Smooth muscle cell (in vitro differentiated cells): ENCODE data around the gene GRID1. TPM values are rescaled to one million over a fixed set of nuclear protein-coding genes. Genes with fewer than 3 reads are reported as not detected.

Experiments
- DNase-seq: peaks from one replicate; lab custom pipeline; 2025; ENCODE audit not compliant: unreplicated experiment; lab: John Stamatoyannopoulos, UW
- H2AFZ ChIP-seq: fragments of 200-600 bp; sonication (generic); 2 replicates; pipeline ENCODE4 v1.6.0; 2016; ENCODE audit warnings: antibody characterized with exemption, low read depth, mild to moderate bottlenecking
- H3F3A ChIP-seq: fragments of 200-600 bp; sonication (generic); 2 replicates; pipeline ENCODE4 v1.6.0; 2017; ENCODE audit warnings: antibody characterized with exemption, low read depth
- H3K27ac ChIP-seq: fragments of 200-600 bp; sonication (generic); 2 replicates; pipeline ENCODE4 v1.5.1; 2016; ENCODE audit warnings: low read depth, mild to moderate bottlenecking
- H3K27me3 ChIP-seq: fragments of 200-600 bp; sonication (generic); 2 replicates; pipeline ENCODE4 v1.6.1; 2016; ENCODE audit warnings: low read depth, mild to moderate bottlenecking
- H3K36me3 ChIP-seq: fragments of 200-600 bp; sonication (generic); 2 replicates; pipeline ENCODE4 v1.5.1; 2016; ENCODE audit warnings: low read depth
- H3K4me1 ChIP-seq: fragments of 200-600 bp; sonication (generic); 2 replicates; pipeline ENCODE4 v1.5.1; 2016; ENCODE audit warnings: low read depth
- H3K4me2 ChIP-seq: fragments of 200-600 bp; sonication (generic); 2 replicates; pipeline ENCODE4 v1.6.0; 2016; ENCODE audit warnings: mild to moderate bottlenecking
- H3K4me3 ChIP-seq: fragments of 200-600 bp; sonication (generic); 2 replicates; pipeline ENCODE4 v1.5.1; 2016; ENCODE audit warnings: mild to moderate bottlenecking
- H3K79me2 ChIP-seq: fragments of 200-600 bp; sonication (generic); 2 replicates; pipeline ENCODE4 v1.6.0; 2016; ENCODE audit warnings: low read depth, mild to moderate bottlenecking
- H3K9ac ChIP-seq: fragments of 200-600 bp; sonication (generic); 2 replicates; pipeline ENCODE4 v1.6.0; 2016; ENCODE audit warnings: low read depth
- H3K9me3 ChIP-seq: fragments of 200-600 bp; sonication (generic); replicated peaks from 2 replicates; pipeline ENCODE4 v1.5.1; 2016; ENCODE audit warnings: low read depth
- H4K20me1 ChIP-seq: fragments of 200-600 bp; sonication (generic); 2 replicates; pipeline ENCODE4 v1.6.0; 2016; ENCODE audit warnings: low read depth
- WGBS: methylation state at CpG from one replicate; pipeline ENCODE4 v1.1.7; 2016; ENCODE audit warnings: low lambda C conversion rate; 5-methylcytosine and 5-hydroxymethylcytosine counted together
- polyA plus RNA-seq: library from polyadenylated mRNA; unstranded; fragments of >200 nt; fragmentation: Nextera tagmentation; extraction: Ambion mirVana; gene quantifications from 2 replicates; pipeline ENCODE4 v1.2.1, GENCODE V29; 2016
- total RNA-seq: library from RNA; depleted of rRNA; stranded (reverse); fragments of >200 nt; gene quantifications from 2 replicates; pipeline ENCODE4 v1.2.3, GENCODE V29; 2014
- TF ChIP-seq, protein P1 (sequence below): fragments of 200-600 bp; sonication (generic); IDR thresholded peaks from 2 replicates; pipeline ENCODE4 v1.5.1; 2017; ENCODE audit warnings: borderline replicate concordance, mild to moderate bottlenecking, antibody characterized with exemption; ENCODE audit not compliant: insufficient read depth, poor library complexity, severe bottlenecking

The GRID1 gene
- total and polyA plus RNA-seq, 2 experiments from 2014 or later, result 4.4 to 7.4 TPM

- H3K9me3 ChIP-seq, result no peaks in the 10 kb centered on the region
- no peaks in the 10 kb centered on the region for H3K79me2 ChIP-seq
- no peaks in the 10 kb centered on the region for H3F3A ChIP-seq
- WGBS, result 81% methylated on average over 8 of the region's 8 CpGs
- H3K36me3 ChIP-seq, result no peaks in the 10 kb centered on the region
- H3K27ac ChIP-seq, result no peak overlapping the region
- TF ChIP-seq, protein P1, sequence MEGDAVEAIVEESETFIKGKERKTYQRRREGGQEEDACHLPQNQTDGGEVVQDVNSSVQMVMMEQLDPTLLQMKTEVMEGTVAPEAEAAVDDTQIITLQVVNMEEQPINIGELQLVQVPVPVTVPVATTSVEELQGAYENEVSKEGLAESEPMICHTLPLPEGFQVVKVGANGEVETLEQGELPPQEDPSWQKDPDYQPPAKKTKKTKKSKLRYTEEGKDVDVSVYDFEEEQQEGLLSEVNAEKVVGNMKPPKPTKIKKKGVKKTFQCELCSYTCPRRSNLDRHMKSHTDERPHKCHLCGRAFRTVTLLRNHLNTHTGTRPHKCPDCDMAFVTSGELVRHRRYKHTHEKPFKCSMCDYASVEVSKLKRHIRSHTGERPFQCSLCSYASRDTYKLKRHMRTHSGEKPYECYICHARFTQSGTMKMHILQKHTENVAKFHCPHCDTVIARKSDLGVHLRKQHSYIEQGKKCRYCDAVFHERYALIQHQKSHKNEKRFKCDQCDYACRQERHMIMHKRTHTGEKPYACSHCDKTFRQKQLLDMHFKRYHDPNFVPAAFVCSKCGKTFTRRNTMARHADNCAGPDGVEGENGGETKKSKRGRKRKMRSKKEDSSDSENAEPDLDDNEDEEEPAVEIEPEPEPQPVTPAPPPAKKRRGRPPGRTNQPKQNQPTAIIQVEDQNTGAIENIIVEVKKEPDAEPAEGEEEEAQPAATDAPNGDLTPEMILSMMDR, result no peak
- no peak overlapping the region for H3K4me2 ChIP-seq
- H3K27me3 ChIP-seq, result no peaks in the 10 kb centered on the region
- DNase-seq, result no peak
- H3K4me3 ChIP-seq, result no peak overlapping the region
- H3K4me1 ChIP-seq, result no peaks in the 10 kb centered on the region
- H3K9ac ChIP-seq, result no peak overlapping the region
- H2AFZ ChIP-seq, result no peak overlapping the region
- H4K20me1 ChIP-seq, result no peaks in the 10 kb centered on the region
Observed at GRCh38 chr10:86085136-86085535, 281.5 kb downstream of the GRID1 start.

- Histone ChIP-seq H3K4me2 (no peak overlapping the region), H3K4me1 (peaks cover 2% of the 10 kb centered on the region), H3K79me2 (no peaks in the 10 kb centered on the region), H4K20me1 (no peaks in the 10 kb centered on the region), H3K27ac (no peak overlapping the region), H3K36me3 (no peaks in the 10 kb centered on the region), H3K9me3 (no peaks in the 10 kb centered on the region), H3K9ac (no peak overlapping the region), H3K4me3 (no peak overlapping the region), H2AFZ (no peak overlapping the region), H3F3A (peaks cover 3% of the 10 kb centered on the region), H3K27me3 (no peaks in the 10 kb centered on the region)
- no peak for DNase-seq
- WGBS, result 93% methylated on average over 3 of the region's 3 CpGs
- TF ChIP-seq, protein P1, result no peak
Observed at GRCh38 chr10:86084585-86084984, 282.0 kb downstream of the GRID1 start.

- TF ChIP-seq, protein P1, result no peak
- Histone ChIP-seq H3K4me1 (peaks cover 9% of the 10 kb centered on the region), H3K9ac (no peak overlapping the region), H2AFZ (no peak overlapping the region), H3K27me3 (no peaks in the 10 kb centered on the region), H3K79me2 (no peaks in the 10 kb centered on the region), H3F3A (peaks cover 7% of the 10 kb centered on the region), H3K4me3 (no peak overlapping the region), H3K4me2 (no peak overlapping the region), H4K20me1 (no peaks in the 10 kb centered on the region), H3K9me3 (no peaks in the 10 kb centered on the region), H3K27ac (no peak overlapping the region), H3K36me3 (no peaks in the 10 kb centered on the region)
- 94% methylated on average over 9 of the region's 9 CpGs for WGBS
- DNase-seq, result no peak
Observed at GRCh38 chr10:86083664-86084175, 282.9 kb downstream of the GRID1 start.

DNA sequence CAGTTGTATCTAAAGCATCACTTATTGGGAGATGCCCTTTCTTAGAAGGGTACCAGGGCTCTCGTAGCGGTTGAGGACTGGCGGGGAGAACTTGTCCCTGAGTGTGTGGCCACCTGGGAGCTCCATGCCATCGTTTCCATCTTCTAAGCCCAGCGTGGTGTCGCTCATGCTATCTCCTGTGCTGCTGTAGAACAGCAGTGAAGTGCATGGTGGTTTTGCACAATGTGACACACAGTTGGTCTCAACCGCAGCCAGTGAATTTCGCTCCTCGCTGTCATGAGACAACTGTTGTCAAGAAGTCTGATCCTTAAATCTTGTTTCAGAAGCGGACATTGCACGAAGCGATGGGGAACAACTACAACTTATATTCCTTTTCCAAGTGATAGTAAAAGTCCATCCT is 283.4 kb downstream of the GRID1 start:
- no peaks in the 10 kb centered on the region for H3K9me3 ChIP-seq
- H3K4me1 ChIP-seq, result peaks cover 14% of the 10 kb centered on the region
- no peak overlapping the region for H3K4me2 ChIP-seq
- no peak overlapping the region for H3K27ac ChIP-seq
- H3F3A ChIP-seq, result peaks cover 7% of the 10 kb centered on the region
- H3K27me3 ChIP-seq, result no peaks in the 10 kb centered on the region
- no peak overlapping the region for H3K9ac ChIP-seq
- H4K20me1 ChIP-seq, result no peaks in the 10 kb centered on the region
- H3K79me2 ChIP-seq, result no peaks in the 10 kb centered on the region
- no peak for DNase-seq
- no peaks in the 10 kb centered on the region for H3K36me3 ChIP-seq
- H3K4me3 ChIP-seq, result no peak overlapping the region
- 88% methylated on average over 12 of the region's 12 CpGs for WGBS
- H2AFZ ChIP-seq, result no peak overlapping the region
- TF ChIP-seq, protein P1, result no peak
